GM23338 (cell line): ENCODE measurements around the gene CDH23.

Experiments used
- CTCF ChIP-seq, 2 experiments: fragments of 200-600 bp in 1 of 2; sonication (generic) in 1 of 2; conservative IDR thresholded peaks; 2 replicates each; pipeline versions ENCODE4 v1.5.1 to v1.6.1; 2016 to 2017; ENCODE audit warnings: antibody characterized with exemption in 2 of 2, low read depth in 2 of 2, mild to moderate bottlenecking in 2 of 2, moderate library complexity in 1 of 2
- EZH2 ChIP-seq: fragments of 200-600 bp; sonication (generic); IDR thresholded peaks from one replicate; pipeline ENCODE4 v1.8.0; 2017; ENCODE audit warnings: antibody characterized with exemption, mild to moderate bottlenecking, low read depth; ENCODE audit not compliant: unreplicated experiment
- NANOG ChIP-seq: IDR thresholded peaks from 2 replicates; pipeline ENCODE4 v1.6.1; 2016; ENCODE audit warnings: antibody characterized with exemption, borderline replicate concordance
- POLR2AphosphoS5 ChIP-seq: IDR thresholded peaks from 2 replicates; pipeline ENCODE4 v1.6.1; 2016; ENCODE audit warnings: antibody characterized with exemption, low read depth

- TF ChIP-seq CTCF (conservative IDR thresholded peaks at IDR 0.05; ENCODE audit: low read depth in 2 of 2) (no peak), POLR2AphosphoS5 (no peak), EZH2 (no peak), NANOG (no peak)
These were observed 411.1 kb downstream of the CDH23 start for GRCh38 chr10:71807557-71808510.
